B cell (primary cell): ENCODE measurements around the gene CDADC1.

Experiments
- CTCF ChIP-seq: fragments of 200-600 bp; IDR thresholded peaks from one replicate; pipeline ENCODE4 v1.8.0; 2022; ENCODE audit warnings: antibody characterized with exemption, mild to moderate bottlenecking
- EZH2 ChIP-seq: IDR thresholded peaks from 2 replicates; pipeline ENCODE4 v1.6.1; 2012; ENCODE audit warnings: borderline replicate concordance, low read depth, mild to moderate bottlenecking, moderate library complexity, low read length; ENCODE audit not compliant: insufficient read depth, poor library complexity, severe bottlenecking

GRCh38 chr13:49310251-49310650, 62.5 kb downstream of the CDADC1 start:
- TF ChIP-seq CTCF = no peak
- no peak for TF ChIP-seq EZH2
